Measurements from ENCODE around the gene RIPK1. TPM values are rescaled to one million over a fixed set of nuclear protein-coding genes. Genes with fewer than 3 reads are reported as not detected.
"Not testable (repeated sequence)": the region's sequence is repeated elsewhere in the genome, so short reads cannot be mapped to it uniquely, and the experiment has no call there.

RIPK1 gene
- total and polyA plus RNA-seq, 4 donors: 9.9 to 27.3 (median 22.5) TPM

GRCh38 chr6:3071568-3071967 lies 3.3 kb downstream of the RIPK1 start:
- Histone ChIP-seq H3K27ac (ENCODE audit: low read depth in 1 of 2, low read length in 2 of 2) (no peak overlapping the region), H3K4me3 (ENCODE audit: low read length in 2 of 2) (no peak overlapping the region), H3K9me3 (ENCODE audit: control insufficient read depth, low read length) (no peaks in the 10 kb centered on the region), H3K27me3 (ENCODE audit: control insufficient read depth in 1 of 2, insufficient read depth in 2 of 2, low read length in 1 of 2) (no peaks in the 10 kb centered on the region), H3K4me1 (ENCODE audit: control insufficient read depth in 1 of 2, insufficient read depth in 2 of 2, low read length in 2 of 2) (no peaks in the 10 kb centered on the region), H3K36me3 (ENCODE audit: control insufficient read depth in 1 of 2, insufficient read depth in 2 of 2, low read length in 1 of 2) (no peaks in the 10 kb centered on the region)
- ATAC-seq (ENCODE audit: low FRiP score) (no peak), DNase-seq (no peak)
- WGBS, 2 donors: 85 to 86% methylated on average over 2 of the region's 2 CpGs
- intact Hi-C loops (cut with DNase I): no loop called here

- intact Hi-C loops (cut with DNase I): no loop called here
- WGBS, 2 donors: 66 to 76% methylated on average over 7 of the region's 7 CpGs
- Histone ChIP-seq H3K27ac (ENCODE audit: low read depth in 1 of 2, low read length in 2 of 2) (no peak overlapping the region), H3K4me3 (ENCODE audit: low read length in 2 of 2) (no peak overlapping the region), H3K36me3 (ENCODE audit: control insufficient read depth in 1 of 2, insufficient read depth in 2 of 2, low read length in 1 of 2) (peaks cover 0 to 4% of the 10 kb centered on the region in 2 donors), H3K27me3 (ENCODE audit: control insufficient read depth in 1 of 2, insufficient read depth in 2 of 2, low read length in 1 of 2) (no peaks in the 10 kb centered on the region), H3K4me1 (ENCODE audit: control insufficient read depth in 1 of 2, insufficient read depth in 2 of 2, low read length in 2 of 2) (no peaks in the 10 kb centered on the region), H3K9me3 (ENCODE audit: control insufficient read depth, low read length) (no peaks in the 10 kb centered on the region)
- DNase-seq (no peak), ATAC-seq (ENCODE audit: low FRiP score) (no peak)
These were observed 4.5 kb downstream of the RIPK1 start for GRCh38 chr6:3072798-3073197.

GRCh38 chr6:3073382-3073781 lies 5.1 kb downstream of the RIPK1 start:
- H3K9me3 ChIP-seq (ENCODE audit: control insufficient read depth, low read length): no peaks in the 10 kb centered on the region
- H3K27me3 ChIP-seq (ENCODE audit: control insufficient read depth in 1 of 2, insufficient read depth in 2 of 2, low read length in 1 of 2): no peaks in the 10 kb centered on the region
- no peak overlapping the region for H3K27ac ChIP-seq (ENCODE audit: low read depth in 1 of 2, low read length in 2 of 2)
- H3K36me3 ChIP-seq (ENCODE audit: control insufficient read depth in 1 of 2, insufficient read depth in 2 of 2, low read length in 1 of 2): peaks cover 0 to 4% of the 10 kb centered on the region in 2 donors
- intact Hi-C loops (cut with DNase I): no loop called here
- no peaks in the 10 kb centered on the region for H3K4me1 ChIP-seq (ENCODE audit: control insufficient read depth in 1 of 2, insufficient read depth in 2 of 2, low read length in 2 of 2)
- DNase-seq (no peak), ATAC-seq (ENCODE audit: low FRiP score) (no peak)
- WGBS, 2 donors: 87 to 90% methylated on average over 11 of the region's 11 CpGs
- no peak overlapping the region for H3K4me3 ChIP-seq (ENCODE audit: low read length in 2 of 2)

GRCh38 chr6:3075772-3076113 lies 7.4 kb downstream of the RIPK1 start:
- DNase-seq (no peak), ATAC-seq (ENCODE audit: low FRiP score) (no peak)
- intact Hi-C loops (cut with DNase I): loop anchor here in 1 of 2 donors (5.0 kb wide), 1 partner anchor 37 kb away; no protein-coding TSS in a partner anchor
- H3K36me3 ChIP-seq (ENCODE audit: control insufficient read depth in 1 of 2, insufficient read depth in 2 of 2, low read length in 1 of 2): peaks cover 0 to 6% of the 10 kb centered on the region in 2 donors
- WGBS, 2 donors: 15 to 19% methylated on average over 4 of the region's 4 CpGs
- no peak overlapping the region for H3K4me3 ChIP-seq (ENCODE audit: low read length in 2 of 2)
- no peaks in the 10 kb centered on the region for H3K9me3 ChIP-seq (ENCODE audit: control insufficient read depth, low read length)
- H3K27me3 ChIP-seq (ENCODE audit: control insufficient read depth in 1 of 2, insufficient read depth in 2 of 2, low read length in 1 of 2): no peaks in the 10 kb centered on the region
- H3K4me1 ChIP-seq (ENCODE audit: control insufficient read depth in 1 of 2, insufficient read depth in 2 of 2, low read length in 2 of 2): no peaks in the 10 kb centered on the region
- no peak overlapping the region for H3K27ac ChIP-seq (ENCODE audit: low read depth in 1 of 2, low read length in 2 of 2)

- Histone ChIP-seq H3K9me3 (ENCODE audit: control insufficient read depth, low read length) (no peaks in the 10 kb centered on the region), H3K27ac (ENCODE audit: low read depth in 1 of 2, low read length in 2 of 2) (no peak overlapping the region), H3K27me3 (ENCODE audit: control insufficient read depth in 1 of 2, insufficient read depth in 2 of 2, low read length in 1 of 2) (no peaks in the 10 kb centered on the region), H3K4me1 (ENCODE audit: control insufficient read depth in 1 of 2, insufficient read depth in 2 of 2, low read length in 2 of 2) (no peaks in the 10 kb centered on the region), H3K36me3 (ENCODE audit: control insufficient read depth in 1 of 2, insufficient read depth in 2 of 2, low read length in 1 of 2) (peaks cover 0 to 6% of the 10 kb centered on the region in 2 donors), H3K4me3 (ENCODE audit: low read length in 2 of 2) (no peak overlapping the region)
- ATAC-seq (ENCODE audit: low FRiP score) (no peak), DNase-seq (no peak)
- intact Hi-C loops (cut with DNase I): loop anchor here in 1 of 2 donors (5.0 kb wide), 1 partner anchor 36 kb away; no protein-coding TSS in a partner anchor
- 83 to 96% methylated on average over 3 of the region's 3 CpGs for WGBS, 2 donors
These were observed 8.0 kb downstream of the RIPK1 start for GRCh38 chr6:3076320-3076719.

- H3K4me3 ChIP-seq (ENCODE audit: low read length in 2 of 2): no peak overlapping the region
- intact Hi-C loops (cut with DNase I): loop anchor here in 1 of 2 donors (5.0 kb wide), 1 partner anchor 35 kb away; no protein-coding TSS in a partner anchor
- H3K4me1 ChIP-seq (ENCODE audit: control insufficient read depth in 1 of 2, insufficient read depth in 2 of 2, low read length in 2 of 2): no peaks in the 10 kb centered on the region
- ATAC-seq (ENCODE audit: low FRiP score): no peak
- H3K9me3 ChIP-seq (ENCODE audit: control insufficient read depth, low read length): no peaks in the 10 kb centered on the region
- WGBS, 2 donors: 92 to 95% methylated on average over 9 of the region's 9 CpGs
- H3K36me3 ChIP-seq (ENCODE audit: control insufficient read depth in 1 of 2, insufficient read depth in 2 of 2, low read length in 1 of 2): peaks cover 0 to 6% of the 10 kb centered on the region in 2 donors
- H3K27me3 ChIP-seq (ENCODE audit: control insufficient read depth in 1 of 2, insufficient read depth in 2 of 2, low read length in 1 of 2): no peaks in the 10 kb centered on the region
- DNase-seq: no peak
- H3K27ac ChIP-seq (ENCODE audit: low read depth in 1 of 2, low read length in 2 of 2): no peak overlapping the region
These were observed 9.1 kb downstream of the RIPK1 start for GRCh38 chr6:3077430-3077829.

- not testable (repeated sequence) for ATAC-seq (ENCODE audit: low FRiP score); H3K27me3 ChIP-seq (ENCODE audit: control insufficient read depth in 1 of 2, insufficient read depth in 2 of 2, low read length in 1 of 2); H3K4me1 ChIP-seq (ENCODE audit: control insufficient read depth in 1 of 2, insufficient read depth in 2 of 2, low read length in 2 of 2); DNase-seq; H3K27ac ChIP-seq (ENCODE audit: low read depth in 1 of 2, low read length in 2 of 2); H3K4me3 ChIP-seq (ENCODE audit: low read length in 2 of 2); H3K36me3 ChIP-seq (ENCODE audit: control insufficient read depth in 1 of 2, insufficient read depth in 2 of 2, low read length in 1 of 2); H3K9me3 ChIP-seq (ENCODE audit: control insufficient read depth, low read length)
- 92 to 99% methylated on average over 8 of the region's 8 CpGs for WGBS, 2 donors
- intact Hi-C loops (cut with DNase I): loop anchor here in 1 of 2 donors (5.0 kb wide), 1 partner anchor 33 kb away; no protein-coding TSS in a partner anchor
These were observed 10.7 kb downstream of the RIPK1 start for GRCh38 chr6:3078952-3079351.

- no peaks in the 10 kb centered on the region for H3K9me3 ChIP-seq (ENCODE audit: control insufficient read depth, low read length)
- H3K4me3 ChIP-seq (ENCODE audit: low read length in 2 of 2): no peak overlapping the region
- H3K4me1 ChIP-seq (ENCODE audit: control insufficient read depth in 1 of 2, insufficient read depth in 2 of 2, low read length in 2 of 2): no peaks in the 10 kb centered on the region
- DNase-seq (no peak), ATAC-seq (ENCODE audit: low FRiP score) (no peak)
- H3K27me3 ChIP-seq (ENCODE audit: control insufficient read depth in 1 of 2, insufficient read depth in 2 of 2, low read length in 1 of 2): no peaks in the 10 kb centered on the region
- WGBS, 2 donors: 95 to 97% methylated on average over 1 of the region's 1 CpG
- intact Hi-C loops (cut with DNase I): loop anchor here in 1 of 2 donors (5.0 kb wide), 1 partner anchor 33 kb away; no protein-coding TSS in a partner anchor
- no peak overlapping the region for H3K27ac ChIP-seq (ENCODE audit: low read depth in 1 of 2, low read length in 2 of 2)
- peaks cover 5 to 8% of the 10 kb centered on the region in 2 donors for H3K36me3 ChIP-seq (ENCODE audit: control insufficient read depth in 1 of 2, insufficient read depth in 2 of 2, low read length in 1 of 2)
These were observed 11.4 kb downstream of the RIPK1 start for GRCh38 chr6:3079682-3080081.

- H3K4me1 ChIP-seq (ENCODE audit: control insufficient read depth in 1 of 2, insufficient read depth in 2 of 2, low read length in 2 of 2): no peaks in the 10 kb centered on the region
- ATAC-seq (ENCODE audit: low FRiP score): no peak
- H3K4me3 ChIP-seq (ENCODE audit: low read length in 2 of 2): no peak overlapping the region
- H3K9me3 ChIP-seq (ENCODE audit: control insufficient read depth, low read length): no peaks in the 10 kb centered on the region
- H3K27me3 ChIP-seq (ENCODE audit: control insufficient read depth in 1 of 2, insufficient read depth in 2 of 2, low read length in 1 of 2): no peaks in the 10 kb centered on the region
- peak in 1 of 2 donors; percentile 72 for DNase-seq
- 94% methylated on average over 5 of the region's 5 CpGs for WGBS, 2 donors
- intact Hi-C loops (cut with DNase I): no loop called here
- H3K36me3 ChIP-seq (ENCODE audit: control insufficient read depth in 1 of 2, insufficient read depth in 2 of 2, low read length in 1 of 2): peaks cover 5 to 11% of the 10 kb centered on the region in 2 donors
- H3K27ac ChIP-seq (ENCODE audit: low read depth in 1 of 2, low read length in 2 of 2): no peak overlapping the region
These were observed 13.7 kb downstream of the RIPK1 start for GRCh38 chr6:3081960-3082359.

All from aorta (tissue), 5 donors.